ENCODE results near the gene TMEM266. TPM values are rescaled to one million over a fixed set of nuclear protein-coding genes. Genes with fewer than 3 reads are reported as not detected.
A peak's percentile ranks its signal among the peaks of the same experiment; 100 is the strongest.

Gene TMEM266
- total RNA-seq, 1 donor from 2014 or later = not detected

DNA sequence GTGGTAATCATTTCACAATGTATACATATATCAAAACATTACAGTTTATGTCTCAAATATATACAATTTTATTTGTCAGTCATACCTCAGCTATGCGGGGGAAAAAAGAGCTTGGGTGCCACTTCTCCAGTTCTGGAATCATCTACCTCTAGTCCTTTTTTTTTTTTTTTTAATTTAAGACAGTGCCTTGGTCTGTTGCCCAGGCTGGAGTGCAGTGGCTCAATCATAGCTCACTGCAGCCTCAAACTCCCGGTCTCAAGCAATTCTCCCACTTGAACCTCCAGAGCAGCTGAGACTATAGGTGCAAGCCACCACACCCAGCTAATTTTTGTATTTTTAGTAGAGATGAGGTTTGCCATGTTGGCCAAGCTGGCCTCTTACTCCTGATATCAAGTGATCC lies 67.4 kb downstream of the TMEM266 start:
- DNase-seq (ENCODE audit: low read depth in 2 of 2) = no peak

DNA sequence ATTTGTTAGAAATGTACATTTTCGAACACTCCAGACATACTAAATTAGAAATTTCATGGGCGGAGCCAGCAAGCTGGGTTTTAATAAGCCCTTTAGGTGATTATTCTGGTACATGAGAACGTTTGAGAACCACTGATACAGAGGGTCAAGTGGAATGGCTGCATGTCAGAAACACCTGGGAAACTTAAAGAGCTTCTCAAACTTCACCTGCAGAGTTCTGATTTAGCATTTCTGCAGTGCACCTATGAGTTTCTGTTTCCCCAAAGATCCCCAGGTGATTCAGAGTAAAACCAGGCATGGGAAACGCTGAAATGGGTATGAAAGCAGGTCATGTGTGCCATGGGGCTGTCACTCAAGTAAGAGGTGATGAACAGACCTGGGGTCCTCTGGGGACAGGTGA lies 68.1 kb downstream of the TMEM266 start:
- DNase-seq (ENCODE audit: low read depth in 2 of 2) = no peak

DNA sequence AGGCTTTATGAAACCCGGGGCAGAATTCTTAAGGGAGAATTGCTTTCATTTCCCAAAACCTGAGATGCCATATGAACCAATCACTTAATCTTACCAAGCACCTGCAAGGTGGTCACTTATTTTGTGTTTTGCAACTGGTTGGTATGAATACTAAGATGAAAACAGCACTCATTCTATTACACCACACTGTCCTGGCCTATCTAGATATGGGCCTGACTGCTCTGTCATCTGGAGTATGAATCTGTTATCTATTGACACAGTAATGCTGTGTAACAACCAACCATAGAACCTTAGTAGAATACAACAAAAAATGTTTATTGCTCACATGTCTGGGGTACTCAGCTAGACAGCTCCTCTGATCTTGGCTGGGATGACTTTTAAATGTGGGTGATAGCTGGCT lies 74.8 kb downstream of the TMEM266 start:
- no peak for DNase-seq (ENCODE audit: low read depth in 2 of 2)

DNA sequence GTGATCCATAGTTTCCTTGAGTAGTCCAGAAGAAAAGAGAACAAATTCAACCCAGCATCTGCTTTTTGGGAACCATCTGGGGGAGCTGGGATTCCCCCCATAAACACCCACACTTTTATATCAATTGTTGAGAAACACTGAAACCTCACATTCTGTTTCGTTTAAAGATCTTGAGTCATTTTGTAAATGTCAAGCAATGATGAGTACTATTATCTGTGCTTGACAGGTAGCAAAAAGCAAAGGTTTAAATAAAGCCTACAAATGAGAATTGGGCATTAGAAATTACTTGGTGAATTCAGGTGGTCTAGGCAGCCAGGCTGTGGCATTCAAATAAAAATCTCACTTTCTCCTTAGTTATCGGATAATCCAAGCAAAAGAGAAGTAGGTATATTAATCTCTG lies 75.7 kb downstream of the TMEM266 start:
- no peak for DNase-seq (ENCODE audit: low read depth in 2 of 2)

DNA sequence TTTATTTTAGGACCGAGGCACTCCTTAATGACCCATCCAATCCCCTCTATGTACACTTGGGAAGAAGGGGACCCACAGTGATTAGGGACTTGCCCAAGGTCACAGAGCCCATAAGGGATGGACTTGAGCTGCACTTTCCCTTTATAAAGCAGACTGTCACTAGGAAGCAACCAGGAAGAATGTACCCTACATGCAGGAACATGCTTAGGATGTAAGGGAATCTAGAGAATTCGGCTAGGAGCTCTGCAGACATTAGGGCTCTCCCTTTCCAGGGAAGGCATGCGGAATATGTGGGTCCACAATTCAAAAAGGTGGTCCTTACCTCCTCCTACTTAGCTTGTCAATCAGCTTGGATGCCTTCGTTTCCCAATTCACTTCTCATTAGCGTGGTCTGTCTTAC lies 78.7 kb downstream of the TMEM266 start:
- no peak for DNase-seq (ENCODE audit: low read depth in 2 of 2)

DNA sequence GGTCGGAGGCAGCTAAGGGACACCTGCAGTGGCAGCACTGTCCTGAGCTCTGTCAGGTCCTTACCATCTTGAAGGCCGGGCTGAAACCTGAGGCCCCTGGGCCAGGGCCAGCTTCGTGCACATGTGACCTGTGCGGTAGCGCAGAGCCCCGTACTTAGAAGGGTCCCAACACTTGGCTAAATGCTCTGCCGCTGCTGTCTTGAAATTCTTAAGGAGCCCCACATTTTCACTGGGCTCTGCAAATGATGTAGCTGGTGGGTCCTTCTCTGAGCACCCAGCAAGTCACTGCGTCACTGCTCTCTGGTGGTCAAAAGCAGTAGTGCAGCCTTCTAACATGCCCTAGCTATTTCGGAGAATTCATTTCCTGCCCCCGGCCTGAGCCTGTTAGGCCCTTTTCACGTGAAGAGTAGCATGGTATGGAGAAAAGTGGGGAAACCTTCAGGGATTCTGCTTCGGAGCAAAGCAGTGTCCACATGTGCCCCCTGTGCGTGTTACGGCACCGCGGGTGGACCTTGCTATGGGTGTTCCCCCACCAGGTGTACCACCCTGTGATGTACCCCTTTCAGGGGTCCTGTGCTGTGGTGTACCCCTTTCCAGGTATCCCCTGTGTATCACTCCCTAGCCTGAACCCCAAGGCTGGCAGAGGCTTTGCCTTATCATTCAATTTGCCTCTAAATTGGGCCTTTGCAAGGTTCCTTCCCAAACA lies 79.7 kb downstream of the TMEM266 start:
- peak; percentile 76 to 77 for DNase-seq (ENCODE audit: low read depth in 2 of 2)

DNA sequence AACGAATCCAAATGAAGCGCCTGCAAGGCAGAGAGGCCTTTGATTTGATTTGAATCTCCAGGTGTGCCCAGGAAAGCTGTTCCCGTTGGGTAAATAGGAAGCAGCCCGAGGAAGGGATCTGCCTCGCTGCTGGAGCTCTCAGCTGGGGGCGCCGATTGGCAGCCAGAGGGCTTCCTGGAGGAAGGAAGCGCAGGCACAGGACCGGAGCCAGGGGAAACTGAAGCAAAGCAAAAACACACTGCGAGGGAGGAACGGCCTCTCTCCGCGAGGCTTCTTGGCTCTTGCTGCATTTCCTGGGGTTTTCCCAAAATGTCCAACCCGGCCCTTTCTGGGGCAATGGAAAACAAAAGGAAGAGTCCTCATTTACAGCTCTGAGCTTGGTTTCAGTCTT lies 80.3 kb downstream of the TMEM266 start:
- DNase-seq (ENCODE audit: low read depth in 2 of 2) = peak; percentile 57 to 59

DNA sequence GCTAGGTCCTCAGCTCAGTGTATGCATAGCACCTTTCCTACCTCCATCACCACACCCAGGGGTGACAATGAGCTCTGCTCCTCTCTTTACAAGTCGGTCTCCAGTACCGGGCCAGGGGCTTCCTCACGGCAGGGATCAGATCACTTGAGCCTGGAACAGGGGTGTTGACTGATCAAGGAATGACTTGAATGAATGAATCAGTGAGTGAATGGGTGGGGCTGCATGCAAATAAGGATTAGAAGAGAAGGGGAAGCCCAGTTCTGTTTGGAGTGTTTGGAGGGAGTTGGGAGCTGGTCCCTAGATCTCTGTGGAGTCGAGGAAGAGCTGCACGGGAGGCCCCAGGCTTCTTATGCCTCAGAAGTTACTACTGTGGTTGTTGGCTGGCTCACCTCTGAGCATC lies 87.0 kb downstream of the TMEM266 start:
- no peak for DNase-seq (ENCODE audit: low read depth in 2 of 2)

DNA sequence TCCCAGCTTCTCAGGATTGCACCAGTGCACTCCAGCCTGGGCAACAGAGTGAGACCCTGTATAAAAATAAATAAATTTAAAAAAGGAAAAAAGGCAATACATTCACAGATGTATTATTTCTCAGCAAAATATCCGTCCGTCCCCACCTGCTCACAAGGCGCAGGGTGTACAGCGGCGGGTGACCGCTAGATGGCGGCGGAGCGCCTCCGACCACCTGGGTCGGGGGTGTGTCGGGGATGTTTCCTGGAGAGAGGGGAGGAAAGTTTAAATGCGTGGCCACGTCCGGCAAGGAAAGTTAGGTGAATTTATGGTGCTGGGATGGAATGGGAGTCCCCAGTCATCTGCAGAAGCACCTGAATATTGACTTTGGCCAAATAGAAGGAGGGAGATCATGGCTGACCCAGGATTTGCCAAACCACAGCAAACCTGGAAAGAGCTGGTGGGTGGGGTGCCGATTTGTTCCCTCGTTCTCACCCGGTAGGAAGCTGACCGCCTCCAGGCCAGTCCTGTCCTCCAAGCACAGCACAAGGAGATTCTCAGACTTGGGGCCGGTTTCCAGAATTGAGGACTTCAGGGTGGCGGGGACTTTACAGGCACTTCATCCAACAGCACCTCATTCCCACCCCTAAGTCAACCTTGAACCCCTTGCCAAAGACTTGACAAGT lies 88.3 kb downstream of the TMEM266 start:
- DNase-seq (ENCODE audit: low read depth in 2 of 2) = peak; percentile 23 to 46

DNA sequence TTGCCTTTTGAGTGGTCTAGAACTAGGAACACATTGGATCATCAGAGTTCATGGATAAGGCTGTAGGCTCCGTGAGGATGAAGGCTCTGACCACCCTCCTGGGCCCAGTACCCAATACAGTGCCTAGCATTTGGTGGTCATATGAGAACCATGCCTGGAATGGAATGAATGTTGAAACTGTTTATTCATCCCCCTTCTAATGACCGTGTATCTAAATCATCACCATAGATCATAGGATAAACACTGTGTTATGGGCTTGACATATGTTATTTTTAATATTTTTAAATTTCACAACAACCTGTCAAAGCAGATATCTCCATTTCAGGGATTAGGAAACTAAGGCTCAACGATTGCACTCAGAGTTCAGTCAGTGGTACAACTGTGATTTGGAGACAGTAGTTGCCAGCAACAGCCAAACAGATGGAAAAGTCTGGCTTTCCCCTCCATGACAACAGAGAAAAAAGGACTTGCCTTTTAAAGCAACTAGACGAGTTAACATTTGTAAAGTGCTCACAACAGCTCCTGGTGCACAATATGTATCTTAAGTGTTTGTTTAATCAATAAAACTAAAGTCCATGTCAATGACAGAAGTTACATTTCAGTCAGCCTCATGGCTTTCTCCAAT lies 89.6 kb downstream of the TMEM266 start:
- DNase-seq (ENCODE audit: low read depth in 2 of 2) = no peak

DNA sequence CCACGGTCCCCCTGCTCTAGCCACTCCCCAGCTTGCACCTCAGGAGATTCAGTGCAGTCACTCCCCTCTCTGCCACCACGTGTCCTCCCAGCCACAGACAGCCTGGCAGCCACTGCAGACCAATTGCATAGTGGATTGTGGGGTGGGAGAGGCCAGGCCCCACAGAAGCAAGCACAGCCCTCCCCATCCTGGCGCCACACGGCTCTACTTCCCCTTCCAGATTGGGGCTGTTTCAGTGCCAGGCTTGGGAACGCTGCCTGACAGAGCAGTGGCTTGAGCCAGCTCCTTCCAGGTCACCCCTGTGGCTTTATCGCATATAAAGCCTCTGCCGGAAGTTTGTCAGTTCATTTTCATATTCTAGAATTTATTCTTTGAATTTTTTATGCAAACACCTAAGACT lies 90.7 kb downstream of the TMEM266 start:
- no peak for DNase-seq (ENCODE audit: low read depth in 2 of 2)

DNA sequence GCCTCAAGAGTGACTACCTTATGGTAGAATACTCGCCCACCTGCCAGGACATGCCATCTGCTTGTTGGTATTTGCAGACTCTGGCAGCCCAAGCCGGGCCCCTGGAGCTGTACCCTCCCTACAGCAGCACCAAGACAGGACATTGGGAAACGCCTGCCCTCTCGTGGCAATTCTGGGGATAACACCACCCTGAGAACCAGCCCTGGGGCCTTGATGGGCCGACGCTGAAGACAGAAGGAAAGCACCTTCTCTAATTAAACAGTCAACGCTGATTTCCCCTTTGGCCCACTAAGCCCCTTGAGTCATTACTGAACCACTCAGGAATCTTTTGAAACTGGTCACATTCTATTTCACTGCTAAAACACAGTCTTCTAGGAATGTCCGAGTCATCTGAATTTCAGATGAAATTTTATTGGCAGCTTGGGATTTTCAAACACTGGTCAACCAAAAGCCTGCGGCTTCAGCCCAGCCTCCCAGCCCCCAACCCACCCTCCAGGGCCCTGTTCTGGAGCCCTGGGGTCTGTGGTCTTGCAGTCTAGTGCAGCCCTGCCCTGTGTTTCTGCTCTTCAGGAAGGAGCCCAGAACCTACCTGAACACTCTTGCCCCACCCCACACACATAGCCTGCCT lies 91.3 kb downstream of the TMEM266 start:
- peak; percentile 64 to 70 for DNase-seq (ENCODE audit: low read depth in 2 of 2)

DNA sequence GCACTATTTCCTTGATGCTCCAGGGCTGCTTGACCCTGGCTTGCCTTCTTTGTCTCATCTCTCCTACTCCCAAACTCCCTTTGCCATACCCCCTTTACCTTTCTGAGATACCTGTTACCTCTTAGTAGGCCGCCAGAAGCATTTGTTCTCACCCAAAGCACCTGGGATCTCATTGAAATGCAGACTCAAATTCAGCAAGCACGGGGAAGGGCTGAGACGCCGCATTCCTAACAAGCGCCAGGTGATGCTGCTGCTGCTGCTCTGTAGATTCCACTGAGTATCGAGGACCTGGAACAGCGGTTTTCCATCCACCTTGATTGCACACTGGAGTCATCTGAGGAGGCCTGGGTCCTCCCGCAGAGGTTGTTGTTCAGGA lies 91.8 kb downstream of the TMEM266 start:
- DNase-seq (ENCODE audit: low read depth in 2 of 2) = no peak

DNA sequence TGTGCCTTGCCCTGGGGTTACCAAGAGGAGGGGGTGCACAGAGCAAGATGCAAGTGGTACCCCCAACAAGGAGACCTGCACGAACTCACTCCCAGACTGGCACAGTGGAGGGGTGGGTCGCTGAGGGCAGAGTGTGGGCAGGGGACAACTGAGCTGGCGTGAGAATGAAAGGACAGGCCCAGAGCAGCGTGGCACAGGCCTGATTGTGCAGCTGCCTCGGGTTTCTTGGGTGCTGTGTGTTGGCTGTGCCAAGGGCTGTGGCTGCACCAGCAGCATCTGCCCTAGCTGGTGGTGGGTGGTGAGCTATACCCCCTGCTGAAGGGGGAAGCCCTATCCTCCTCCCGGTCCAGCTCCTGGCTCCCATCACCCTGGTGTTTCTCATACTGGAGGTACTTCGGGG lies 92.4 kb downstream of the TMEM266 start:
- no peak for DNase-seq (ENCODE audit: low read depth in 2 of 2)

DNA sequence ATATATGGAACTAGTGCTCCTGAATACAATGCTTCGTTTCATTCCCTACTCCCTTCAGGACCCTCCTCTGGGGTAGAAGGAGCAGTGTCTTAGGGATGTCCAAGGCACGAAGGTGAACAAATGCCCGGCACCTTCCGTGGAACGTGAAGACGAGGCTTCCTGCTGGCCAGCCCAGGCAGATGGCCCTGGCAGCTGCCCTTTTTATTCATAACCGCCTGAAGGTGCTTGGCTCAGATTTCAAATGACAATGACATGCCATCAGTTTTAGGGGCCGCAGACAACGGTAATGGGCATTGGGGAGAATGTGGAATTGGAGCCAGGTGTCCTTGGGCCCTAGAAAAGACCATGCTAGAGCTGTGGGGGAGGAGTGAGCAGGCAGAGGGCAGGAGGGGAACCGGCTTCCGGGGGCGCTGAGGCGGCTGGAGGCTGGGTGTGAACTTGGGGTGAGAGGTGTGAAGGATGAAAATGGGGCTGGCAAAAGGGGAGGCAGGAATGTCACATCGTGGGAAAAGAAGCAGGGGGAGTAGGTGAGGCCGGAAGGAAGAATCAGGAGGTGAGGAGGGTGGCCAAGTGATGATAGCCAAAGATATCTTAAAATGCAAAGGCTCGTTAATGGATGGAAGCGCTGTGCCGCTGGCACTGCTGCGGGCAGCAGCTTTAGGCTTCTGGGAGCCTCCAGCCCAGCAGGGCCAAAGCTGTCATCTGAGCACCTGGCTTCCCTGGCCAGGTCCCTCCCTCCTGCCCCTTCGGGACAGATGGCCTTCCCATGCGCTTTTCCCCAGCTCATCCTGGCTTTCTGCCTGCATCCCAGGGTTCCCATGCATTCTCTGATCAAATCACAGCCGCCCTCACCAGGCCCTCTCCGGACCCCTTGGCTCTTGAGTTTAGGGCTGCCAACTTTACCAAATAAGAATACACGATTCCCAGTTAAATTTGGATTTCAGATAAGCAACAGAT lies 93.7 kb downstream of the TMEM266 start:
- DNase-seq (ENCODE audit: low read depth in 2 of 2) = no peak

DNA sequence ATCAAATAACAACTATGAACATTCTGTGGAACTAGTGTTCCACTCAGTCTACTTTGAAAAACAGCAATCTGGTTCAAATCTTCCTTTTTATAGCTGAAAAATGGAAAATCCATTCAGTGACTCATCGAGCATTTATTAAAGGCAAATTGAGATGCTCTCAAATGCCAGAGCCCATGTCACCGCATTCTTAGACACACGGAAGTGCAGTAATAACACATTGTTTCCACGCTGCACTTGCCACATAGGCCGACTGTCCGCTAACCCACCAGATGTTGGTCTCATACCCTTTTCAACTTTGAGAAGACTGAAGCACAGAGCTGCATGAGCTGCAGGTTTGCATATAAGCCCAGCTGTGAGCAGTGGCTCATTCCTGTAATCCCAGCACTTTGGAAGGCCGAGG lies 95.9 kb downstream of the TMEM266 start:
- DNase-seq (ENCODE audit: low read depth in 2 of 2) = peak in 1 of 2 donors; percentile 41

DNA sequence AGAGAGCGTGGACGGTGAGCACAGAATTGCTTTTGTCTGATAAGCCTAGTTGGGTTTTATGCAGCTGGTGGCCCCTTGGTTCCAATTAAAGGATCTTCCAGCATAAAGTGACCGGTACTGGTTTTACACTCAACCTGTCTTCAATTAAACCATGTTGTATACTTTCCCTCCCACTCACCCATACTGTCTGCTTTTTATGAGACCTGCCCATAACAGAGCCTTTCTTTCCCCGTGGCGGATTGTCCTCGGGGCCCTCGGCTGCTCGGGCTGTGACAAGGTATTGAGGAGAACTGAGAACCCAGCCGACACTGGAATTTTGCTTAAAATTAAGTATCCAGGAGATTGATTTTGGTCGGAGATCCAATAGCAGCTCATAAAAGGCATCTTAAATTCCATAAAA lies 98.4 kb downstream of the TMEM266 start:
- no peak for DNase-seq (ENCODE audit: low read depth in 2 of 2)

DNA sequence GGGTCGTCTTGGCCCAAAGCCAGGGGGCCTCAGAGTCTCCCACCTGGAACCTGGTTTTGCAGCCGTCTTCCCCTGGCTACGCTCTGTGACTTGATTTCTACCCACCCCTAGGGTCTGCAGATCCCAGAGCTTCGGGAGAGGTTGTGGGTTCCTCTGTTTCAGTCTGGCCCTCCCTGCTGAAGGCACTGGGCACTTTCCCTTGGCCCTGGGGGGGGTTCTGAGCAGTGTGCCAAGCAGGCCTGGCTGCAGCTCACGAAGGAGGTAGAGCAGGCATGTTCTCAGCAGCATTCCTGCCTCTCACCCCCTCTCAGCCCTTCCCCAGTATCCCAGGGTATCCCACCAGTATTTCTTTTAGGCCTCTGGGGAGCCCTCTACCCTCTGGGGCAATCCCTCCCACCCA lies 99.0 kb downstream of the TMEM266 start:
- DNase-seq (ENCODE audit: low read depth in 2 of 2) = no peak

DNA sequence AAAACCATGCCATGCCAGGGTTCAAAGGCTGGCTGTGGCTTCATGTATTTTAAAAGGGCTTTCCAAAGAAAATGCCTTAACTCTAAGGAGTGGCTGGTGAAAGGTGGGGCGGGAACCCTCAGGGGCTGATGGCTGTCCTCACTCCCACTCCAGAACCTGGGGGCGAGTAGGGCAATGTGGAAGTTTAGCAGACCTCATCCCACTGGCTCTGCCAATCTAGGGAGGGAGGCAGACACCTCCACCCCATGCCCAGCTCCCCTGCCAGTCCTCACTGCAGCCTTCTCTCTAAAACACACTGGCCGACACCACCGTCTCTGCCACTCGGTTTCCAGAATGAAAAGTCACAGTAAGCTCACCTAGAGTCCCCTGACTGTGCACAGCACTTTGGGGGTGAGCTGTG lies 99.5 kb downstream of the TMEM266 start:
- no peak for DNase-seq (ENCODE audit: low read depth in 2 of 2)

DNA sequence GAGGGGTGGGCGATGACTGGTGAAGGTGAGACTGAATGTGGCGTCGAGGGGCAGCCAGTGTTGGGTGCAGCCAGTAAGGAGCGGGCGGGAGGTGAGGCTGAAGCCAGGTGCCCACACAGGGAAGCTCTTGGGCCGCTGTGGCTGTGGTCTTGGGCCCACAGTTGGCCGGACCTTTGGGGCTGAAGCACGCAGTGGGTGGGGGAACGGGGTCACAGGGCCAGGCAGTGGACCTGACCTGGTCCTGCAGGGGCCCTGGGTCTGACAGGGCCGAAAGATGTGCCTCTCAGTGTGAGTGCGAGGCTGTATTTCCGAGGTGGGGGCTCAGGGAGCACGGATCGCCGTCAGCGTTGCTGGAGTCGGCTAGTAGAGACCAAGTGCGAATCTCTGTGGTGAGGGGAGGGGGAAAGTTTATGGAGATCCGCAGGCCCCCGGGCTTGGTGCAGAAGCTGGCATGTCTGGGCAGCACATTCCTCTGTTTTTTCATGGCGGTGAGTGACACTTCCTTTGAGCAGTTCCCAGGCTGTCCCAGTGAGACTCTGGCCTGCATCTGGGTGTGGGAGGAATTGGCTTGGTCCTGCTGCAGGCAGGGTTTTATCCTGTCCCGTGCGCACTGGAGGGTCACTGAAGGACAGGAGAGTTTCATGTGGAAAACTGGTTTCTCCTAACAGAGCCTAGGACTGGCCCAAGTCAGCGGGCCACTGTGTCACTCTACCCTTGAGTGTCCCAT lies 100.8 kb downstream of the TMEM266 start:
- no peak for DNase-seq (ENCODE audit: low read depth in 2 of 2)

All from lung microvascular endothelial cell (primary cell).